Rectal smooth muscle tissue (tissue), 1 donor: ENCODE results near the gene SYT11.
A peak's percentile ranks its signal among the peaks of the same experiment; 100 is the strongest.
"Not testable (repeated sequence)": the region's sequence is repeated elsewhere in the genome, so short reads cannot be mapped to it uniquely, and the experiment has no call there.

Experiments
- H3K27ac ChIP-seq: one replicate; pipeline ENCODE4 v1.7.0; 2013; ENCODE audit warnings: low read depth, low read length, inconsistent platforms
- H3K27me3 ChIP-seq: one replicate; pipeline ENCODE4 v1.7.0; 2013; ENCODE audit warnings: low read length; ENCODE audit not compliant: control insufficient read depth, insufficient read depth
- H3K36me3 ChIP-seq: one replicate; pipeline ENCODE4 v1.7.0; 2013; ENCODE audit warnings: low read length; ENCODE audit not compliant: control insufficient read depth, insufficient read depth
- H3K4me1 ChIP-seq: one replicate; pipeline ENCODE4 v1.7.0; 2013; ENCODE audit warnings: low read length; ENCODE audit not compliant: control insufficient read depth, insufficient read depth
- H3K4me3 ChIP-seq: one replicate; pipeline ENCODE4 v1.7.0; 2013; ENCODE audit warnings: low read length
- H3K9ac ChIP-seq: one replicate; pipeline ENCODE4 v1.7.0; 2013; ENCODE audit warnings: low read length

The SYT11 gene

DNA sequence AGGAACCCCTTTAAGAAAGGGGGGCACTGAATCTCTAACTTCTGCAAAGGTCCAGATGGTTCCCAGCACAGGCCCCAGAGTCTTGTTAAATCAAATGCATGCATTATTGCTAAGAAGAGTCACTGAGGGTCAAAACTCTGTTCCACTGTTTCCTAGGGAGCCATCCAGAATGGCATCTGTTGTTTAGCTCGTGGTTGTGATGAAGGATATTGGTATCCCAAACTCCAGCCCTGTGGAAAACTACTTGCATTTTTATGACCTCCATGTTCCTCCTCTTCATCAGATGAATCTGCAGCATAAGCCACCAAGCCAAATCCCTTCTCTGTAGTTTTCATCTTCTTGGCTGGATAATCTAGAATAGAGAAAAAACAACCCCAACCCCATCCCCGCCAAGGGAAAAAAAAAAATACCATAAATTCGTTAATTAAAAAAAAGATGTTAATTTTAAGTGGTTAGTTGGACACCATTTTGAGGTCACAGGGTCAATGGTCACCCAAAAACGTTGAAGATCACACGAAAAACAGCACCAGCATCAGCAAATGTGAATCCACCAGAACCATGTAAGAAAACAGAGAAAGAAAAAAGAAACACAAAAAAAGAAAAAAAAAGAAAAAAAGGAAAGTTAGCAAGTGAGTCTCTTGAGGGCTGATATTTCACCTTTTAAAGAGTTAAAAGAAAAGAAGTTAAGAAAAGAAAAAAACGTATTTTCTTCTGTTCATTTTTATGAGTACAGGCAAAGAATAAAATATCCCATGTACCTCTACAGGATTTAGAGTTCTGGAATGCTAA, 54.8 kb downstream of the SYT11 start:
- no peak overlapping the region for H3K9ac ChIP-seq
- H3K4me1 ChIP-seq = no peaks in the 10 kb centered on the region
- no peak overlapping the region for H3K27ac ChIP-seq
- H3K4me3 ChIP-seq = no peak overlapping the region
- peaks cover 24% of the 10 kb centered on the region for H3K36me3 ChIP-seq
- no peaks in the 10 kb centered on the region for H3K27me3 ChIP-seq

- H3K4me1 ChIP-seq = no peaks in the 10 kb centered on the region
- no peak overlapping the region for H3K4me3 ChIP-seq
- peaks cover 37% of the 10 kb centered on the region for H3K36me3 ChIP-seq
Measured at GRCh38 chr1:155918660-155919059, 59.3 kb downstream of the SYT11 start.

GRCh38 chr1:155919801-155920200, 60.4 kb downstream of the SYT11 start:
- Histone ChIP-seq H3K27me3 (no peaks in the 10 kb centered on the region), H3K4me1 (no peaks in the 10 kb centered on the region), H3K9ac (no peak overlapping the region), H3K4me3 (no peak overlapping the region), H3K27ac (no peak overlapping the region), H3K36me3 (peaks cover 40% of the 10 kb centered on the region)

More at GRCh38 chr1:155918660-155919059, 59.3 kb downstream of the SYT11 start:
- H3K9ac ChIP-seq = no peak overlapping the region
- H3K27ac ChIP-seq = no peak overlapping the region
- no peaks in the 10 kb centered on the region for H3K27me3 ChIP-seq

- no peaks in the 10 kb centered on the region for H3K27me3 ChIP-seq
- H3K27ac ChIP-seq = no peak overlapping the region
- no peak overlapping the region for H3K4me3 ChIP-seq
- no peaks in the 10 kb centered on the region for H3K4me1 ChIP-seq
- H3K36me3 ChIP-seq = peaks cover 38% of the 10 kb centered on the region
- H3K9ac ChIP-seq = no peak overlapping the region
Measured at GRCh38 chr1:155920717-155921116, 61.4 kb downstream of the SYT11 start.

- H3K27me3 ChIP-seq = no peaks in the 10 kb centered on the region
- H3K36me3 ChIP-seq = peaks cover 45% of the 10 kb centered on the region
- no peak overlapping the region for H3K27ac ChIP-seq
Measured at GRCh38 chr1:155925506-155925905, 66.1 kb downstream of the SYT11 start.

GRCh38 chr1:155929057-155929456, 69.7 kb downstream of the SYT11 start:
- Histone ChIP-seq H3K27ac (no peak overlapping the region), H3K9ac (no peak overlapping the region), H3K4me1 (peaks cover 15% of the 10 kb centered on the region), H3K27me3 (no peaks in the 10 kb centered on the region), H3K4me3 (no peak overlapping the region), H3K36me3 (peaks cover 38% of the 10 kb centered on the region)

More at GRCh38 chr1:155925506-155925905, 66.1 kb downstream of the SYT11 start:
- Histone ChIP-seq H3K9ac (no peak overlapping the region), H3K4me1 (no peaks in the 10 kb centered on the region), H3K4me3 (no peak overlapping the region)

DNA sequence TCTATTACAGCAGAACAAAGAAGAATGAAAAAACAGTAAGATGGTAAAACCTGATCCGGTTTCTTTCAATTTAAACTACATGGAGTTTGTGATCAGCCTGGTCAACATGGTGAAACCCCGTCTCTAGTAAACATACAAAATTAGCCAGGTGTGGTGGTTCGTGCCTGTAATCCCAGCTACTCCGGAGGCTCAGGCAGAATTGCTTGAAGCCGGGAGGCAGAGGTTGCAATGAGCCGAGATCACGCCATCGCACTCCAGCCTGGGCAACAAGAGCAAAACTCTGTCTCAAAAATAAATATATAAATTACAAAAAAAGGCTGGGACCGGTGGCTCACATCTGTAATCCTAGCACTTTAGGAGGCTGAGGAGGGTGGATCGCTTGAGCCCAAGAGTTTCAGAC, 71.4 kb downstream of the SYT11 start:
- peaks cover 15% of the 10 kb centered on the region for H3K4me1 ChIP-seq
- not testable (repeated sequence) for H3K9ac ChIP-seq, H3K27ac ChIP-seq, H3K27me3 ChIP-seq
- peak overlapping the region; percentile 11 for H3K4me3 ChIP-seq
- peaks cover 28% of the 10 kb centered on the region for H3K36me3 ChIP-seq

- H3K36me3 ChIP-seq = peaks cover 23% of the 10 kb centered on the region
- H3K9ac ChIP-seq = no peak overlapping the region
- H3K4me3 ChIP-seq = peak overlapping the region; percentile 12
Measured at GRCh38 chr1:155931332-155932038, 72.1 kb downstream of the SYT11 start.

DNA sequence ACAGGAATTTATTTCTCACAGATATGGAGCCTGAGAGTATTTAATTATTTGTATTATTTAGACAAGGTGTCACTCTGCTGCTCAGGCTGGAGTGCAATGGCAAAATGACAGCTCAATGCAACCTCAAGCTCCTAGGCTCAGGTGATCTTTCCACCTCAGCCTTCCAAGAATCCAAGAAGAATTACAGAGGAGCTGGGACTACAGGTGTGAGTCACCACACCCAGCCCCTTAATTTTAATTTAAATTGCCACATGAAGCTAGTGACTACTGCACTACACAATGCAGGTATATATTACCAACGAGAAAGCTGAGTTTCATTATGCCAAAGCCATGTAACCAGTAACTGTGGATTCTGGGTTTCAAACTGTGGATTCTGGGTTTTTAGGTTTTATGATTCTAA, 72.7 kb downstream of the SYT11 start:
- Histone ChIP-seq H3K4me3 (no peak overlapping the region), H3K27ac (no peak overlapping the region), H3K27me3 (no peaks in the 10 kb centered on the region), H3K4me1 (peaks cover 15% of the 10 kb centered on the region), H3K9ac (no peak overlapping the region), H3K36me3 (peaks cover 17% of the 10 kb centered on the region)

More at GRCh38 chr1:155931332-155932038, 72.1 kb downstream of the SYT11 start:
- H3K27ac ChIP-seq = no peak overlapping the region
- no peaks in the 10 kb centered on the region for H3K27me3 ChIP-seq
- H3K4me1 ChIP-seq = peaks cover 15% of the 10 kb centered on the region

GRCh38 chr1:155932487-155932886, 73.1 kb downstream of the SYT11 start:
- peaks cover 15% of the 10 kb centered on the region for H3K4me1 ChIP-seq
- no peaks in the 10 kb centered on the region for H3K27me3 ChIP-seq
- no peak overlapping the region for H3K9ac ChIP-seq
- H3K27ac ChIP-seq = no peak overlapping the region
- H3K36me3 ChIP-seq = peaks cover 13% of the 10 kb centered on the region
- H3K4me3 ChIP-seq = peak overlapping the region; percentile 41

DNA sequence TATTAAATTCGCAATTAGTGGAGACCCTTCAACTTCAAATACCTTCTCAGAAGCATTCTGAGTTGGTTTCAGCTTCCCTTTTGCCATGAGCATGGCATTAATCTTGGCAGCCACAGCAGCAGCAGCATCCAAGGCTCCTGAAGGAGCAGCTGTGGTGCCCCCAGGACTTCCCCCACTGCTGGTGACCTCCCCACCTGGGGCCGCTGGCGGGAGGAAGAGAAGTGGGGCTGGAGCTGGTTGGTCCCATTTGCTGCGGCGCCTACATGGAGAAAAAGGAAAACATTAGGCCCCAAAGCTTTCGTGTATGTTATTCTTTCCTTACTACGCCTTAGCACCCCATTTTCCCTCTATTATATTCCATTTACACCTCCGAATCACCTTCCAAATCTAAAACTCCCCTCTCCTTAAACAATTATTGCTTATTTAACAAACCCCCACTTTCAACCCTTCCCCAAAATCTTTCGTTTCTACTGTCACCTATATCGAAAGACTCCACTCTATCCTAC, 74.3 kb downstream of the SYT11 start:
- Histone ChIP-seq H3K4me3 (peak overlapping the region; percentile 91), H3K27ac (peak overlapping the region; percentile 87), H3K9ac (peak overlapping the region; percentile 93), H3K27me3 (no peaks in the 10 kb centered on the region), H3K4me1 (peaks cover 15% of the 10 kb centered on the region), H3K36me3 (peaks cover 13% of the 10 kb centered on the region)

DNA sequence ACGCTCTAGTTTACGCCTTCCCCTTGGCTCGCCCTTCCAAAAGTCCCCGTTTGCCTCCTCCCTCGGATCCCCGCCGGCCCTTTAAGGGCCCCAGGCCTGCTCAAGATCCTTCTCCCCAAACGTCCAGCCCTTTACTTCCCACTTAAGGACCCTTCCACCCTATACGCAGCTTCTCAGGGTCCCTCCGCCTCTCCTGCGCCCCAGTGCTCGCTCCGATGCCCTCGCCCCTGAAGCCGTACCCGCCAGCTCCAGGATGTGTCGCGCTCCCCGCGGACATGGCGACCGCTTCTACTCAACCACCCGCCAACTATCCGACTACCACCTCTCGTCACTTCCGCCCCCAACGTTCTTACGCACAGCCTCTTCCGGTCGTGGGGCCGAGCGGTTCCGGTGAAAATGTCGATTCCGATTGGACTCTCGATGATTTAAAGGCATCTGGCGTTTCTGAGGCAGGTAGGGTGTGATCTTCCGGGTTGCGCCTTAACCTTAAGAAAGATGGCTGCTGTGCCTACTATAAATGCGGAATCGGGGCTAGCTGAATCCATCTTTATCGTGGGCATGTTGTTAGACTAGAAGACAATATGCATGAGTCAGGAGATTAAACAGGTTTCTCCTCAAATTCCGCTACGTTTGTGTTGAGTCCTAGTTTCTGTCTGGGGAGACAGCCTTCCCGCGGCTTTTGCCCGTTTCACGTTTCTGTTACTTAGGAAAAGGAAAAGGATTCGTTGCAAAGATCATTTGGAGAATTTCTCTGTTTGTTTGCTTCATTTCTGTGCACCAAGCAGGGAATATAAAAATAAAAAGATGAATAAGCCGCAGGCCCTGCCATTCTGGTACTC, 74.9 kb downstream of the SYT11 start, which contains the start of gene KHDC4:
Gene KHDC4, minus strand, starts transcription at position 317 of the 839 bp plus-strand sequence. Its CDS starts 40 bp downstream, at position 277.
- H3K4me3 ChIP-seq = peak within 1 kb of the TSS; percentile 91
- peak within 1 kb of the TSS; percentile 90 for H3K27ac ChIP-seq
- peaks cover 8% of the 10 kb centered on the region for H3K36me3 ChIP-seq
- H3K27me3 ChIP-seq = no peaks in the 10 kb centered on the region
- H3K9ac ChIP-seq = peak within 1 kb of the TSS; percentile 93
- H3K4me1 ChIP-seq = peaks cover 15% of the 10 kb centered on the region
